ENCODE results near the gene FRAT2. TPM values are rescaled to one million over a fixed set of nuclear protein-coding genes. Genes with fewer than 3 reads are reported as not detected.

The FRAT2 gene
- total and polyA plus RNA-seq, 4 donors, result 2.7 to 15.1 (median 11.7) TPM

GRCh38 chr10:97336942-97337831 lies 2.7 kb upstream of the FRAT2 start:
- H3K27ac ChIP-seq (ENCODE audit: low read depth in 1 of 2, low read length in 2 of 2), result no peak overlapping the region
- no peak for TF ChIP-seq GABPA (IDR thresholded peaks at IDR 0.05 in 1 of 2, conservative IDR thresholded peaks at IDR 0.05 in 1 of 2)
- no peak for TF ChIP-seq ZBTB33 (IDR thresholded peaks at IDR 0.05)
- no peak overlapping the region for H3K4me3 ChIP-seq (ENCODE audit: low read depth in 1 of 3, low read length in 3 of 3)
- 35% methylated on average over 11 of the region's 11 CpGs for WGBS
- H3K9ac ChIP-seq (ENCODE audit: low read depth in 1 of 2, low read length in 2 of 2), result no peak overlapping the region
- H3K9me3 ChIP-seq (ENCODE audit: control insufficient read depth in 4 of 4, low read length in 3 of 4), result no peaks in the 10 kb centered on the region
- H3K27me3 ChIP-seq (ENCODE audit: control insufficient read depth in 4 of 4, insufficient read depth in 4 of 4, low read length in 3 of 4), result no peaks in the 10 kb centered on the region
- no peak for DNase-seq (ENCODE audit: low spot score)
- peaks cover 0 to 5% (median under 1%) of the 10 kb centered on the region in 4 donors for H3K4me1 ChIP-seq (ENCODE audit: control insufficient read depth in 4 of 4, insufficient read depth in 4 of 4, low read length in 3 of 4)
- no peaks in the 10 kb centered on the region for H3K36me3 ChIP-seq (ENCODE audit: control insufficient read depth in 4 of 4, insufficient read depth in 3 of 4, low read depth in 1 of 4, low read length in 3 of 4)

GRCh38 chr10:97336446-97336845 lies 1.9 kb upstream of the FRAT2 start:
- WGBS, result 55% methylated on average over 5 of the region's 5 CpGs
- no peak overlapping the region for H3K4me3 ChIP-seq (ENCODE audit: low read depth in 1 of 3, low read length in 3 of 3)
- TF ChIP-seq GABPA (IDR thresholded peaks at IDR 0.05 in 1 of 2, conservative IDR thresholded peaks at IDR 0.05 in 1 of 2), result no peak
- TF ChIP-seq SP1 (IDR thresholded peaks at IDR 0.05), result no peak
- no peak for TF ChIP-seq REST (IDR thresholded peaks at IDR 0.05)
- no peak for TF ChIP-seq TAF1 (conservative IDR thresholded peaks at IDR 0.05)
- TF ChIP-seq RXRA (IDR thresholded peaks at IDR 0.05), result no peak
- TF ChIP-seq JUND (IDR thresholded peaks at IDR 0.05), result no peak
- TF ChIP-seq MAX (IDR thresholded peaks at IDR 0.05), result no peak
- no peak for TF ChIP-seq RAD21 (IDR thresholded peaks at IDR 0.05)
- no peak for TF ChIP-seq EGR1 (IDR thresholded peaks at IDR 0.05; ENCODE audit: low read depth in 2 of 2)
- no peak for TF ChIP-seq CTCF (IDR thresholded peaks at IDR 0.05; ENCODE audit: low read depth, low read length, missing input control)
- TF ChIP-seq ZBTB33 (IDR thresholded peaks at IDR 0.05), result no peak
- TF ChIP-seq YY1 (IDR thresholded peaks at IDR 0.05), result no peak
- no peak for TF ChIP-seq NR2F2 (IDR thresholded peaks at IDR 0.05)
- TF ChIP-seq HNF4A (conservative IDR thresholded peaks at IDR 0.05), result no peak
- TF ChIP-seq ATF3 (IDR thresholded peaks at IDR 0.05), result no peak
- no peak for TF ChIP-seq FOXA2 (IDR thresholded peaks at IDR 0.05)
- no peak for TF ChIP-seq HNF4G (IDR thresholded peaks at IDR 0.05)
- H3K9ac ChIP-seq (ENCODE audit: low read depth in 1 of 2, low read length in 2 of 2), result no peak overlapping the region
- H3K4me1 ChIP-seq (ENCODE audit: control insufficient read depth in 4 of 4, insufficient read depth in 4 of 4, low read length in 3 of 4), result peaks cover under 1 to 10% (median 6%) of the 10 kb centered on the region in 4 donors
- no peak for DNase-seq (ENCODE audit: low spot score)
- no peaks in the 10 kb centered on the region for H3K27me3 ChIP-seq (ENCODE audit: control insufficient read depth in 4 of 4, insufficient read depth in 4 of 4, low read length in 3 of 4)
- H3K9me3 ChIP-seq (ENCODE audit: control insufficient read depth in 4 of 4, low read length in 3 of 4), result no peaks in the 10 kb centered on the region
- H3K27ac ChIP-seq (ENCODE audit: low read depth in 1 of 2, low read length in 2 of 2), result no peak overlapping the region
- no peaks in the 10 kb centered on the region for H3K36me3 ChIP-seq (ENCODE audit: control insufficient read depth in 4 of 4, insufficient read depth in 3 of 4, low read depth in 1 of 4, low read length in 3 of 4)
